ENCODE data around the gene ZFYVE26. TPM values are rescaled to one million over a fixed set of nuclear protein-coding genes. Genes with fewer than 3 reads are reported as not detected.

The ZFYVE26 gene
- 27.1 and 27.7 TPM in 2 replicates for total RNA-seq

GRCh38 chr14:67816326-67817002, at the start of gene ZFYVE26:
Gene ZFYVE26, minus strand, starts transcription at chr14:67816590. Its CDS starts 627 bp downstream, at chr14:67815963.
- intact Hi-C loops (cut with micrococcal nuclease): loop anchor here (1.0 to 5.0 kb wide), 13 partner anchors 121 to 1950 kb away; partner anchors contain the start of genes ACTN1, ARG2, ERH and GPHN

GRCh38 chr14:67863223-67863622, 46.8 kb upstream of the ZFYVE26 start:
- intact Hi-C loops (cut with micrococcal nuclease): no loop called here

- intact Hi-C loops (cut with micrococcal nuclease): no loop called here
Measured at GRCh38 chr14:67859169-67859749, 42.9 kb upstream of the ZFYVE26 start.

- intact Hi-C loops (cut with micrococcal nuclease): no loop called here
Measured at GRCh38 chr14:67857778-67858350, 41.5 kb upstream of the ZFYVE26 start.

- intact Hi-C loops (cut with micrococcal nuclease): no loop called here
Measured at GRCh38 chr14:67856827-67857226, 40.4 kb upstream of the ZFYVE26 start.

- intact Hi-C loops (cut with micrococcal nuclease): no loop called here
Measured at GRCh38 chr14:67853715-67854114, 37.3 kb upstream of the ZFYVE26 start.

GRCh38 chr14:67852926-67853604, 36.7 kb upstream of the ZFYVE26 start:
- intact Hi-C loops (cut with micrococcal nuclease): no loop called here

GRCh38 chr14:67851785-67852410, 35.5 kb upstream of the ZFYVE26 start:
- intact Hi-C loops (cut with micrococcal nuclease): no loop called here

- intact Hi-C loops (cut with micrococcal nuclease): no loop called here
Measured at GRCh38 chr14:67850066-67850830, 33.9 kb upstream of the ZFYVE26 start.

- intact Hi-C loops (cut with micrococcal nuclease): no loop called here
Measured at GRCh38 chr14:67846029-67846610, 29.7 kb upstream of the ZFYVE26 start.

- intact Hi-C loops (cut with micrococcal nuclease): loop anchor here (1.0 to 5.0 kb wide), 5 partner anchors 18 to 1007 kb away; partner anchors contain the start of gene RAD51B
Measured at GRCh38 chr14:67837011-67837624, 20.7 kb upstream of the ZFYVE26 start.

- intact Hi-C loops (cut with micrococcal nuclease): loop anchor here (5.0 kb wide), 1 partner anchor 97 kb away; no protein-coding TSS in a partner anchor
Measured at GRCh38 chr14:67835596-67835995, 19.2 kb upstream of the ZFYVE26 start.

GRCh38 chr14:67833403-67833802, 17.0 kb upstream of the ZFYVE26 start:
- intact Hi-C loops (cut with micrococcal nuclease): no loop called here

GRCh38 chr14:67831113-67831512, 14.7 kb upstream of the ZFYVE26 start:
- intact Hi-C loops (cut with micrococcal nuclease): no loop called here

- intact Hi-C loops (cut with micrococcal nuclease): no loop called here
Measured at GRCh38 chr14:67821121-67821520, 4.7 kb upstream of the ZFYVE26 start.

GRCh38 chr14:67820428-67820971, 4.1 kb upstream of the ZFYVE26 start:
- intact Hi-C loops (cut with micrococcal nuclease): no loop called here

- intact Hi-C loops (cut with micrococcal nuclease): loop anchor here (1.0 to 5.0 kb wide), 7 partner anchors 18 to 1333 kb away; partner anchors contain the start of genes ACTN1, DCAF5, EIF2S1 and GPHN
Measured at GRCh38 chr14:67819563-67820421, 3.4 kb upstream of the ZFYVE26 start, which contains the start of gene RAD51B. Gene RAD51B, plus strand, starts transcription at chr14:67819779.

GRCh38 chr14:67818476-67818875, 2.1 kb upstream of the ZFYVE26 start:
- intact Hi-C loops (cut with micrococcal nuclease): loop anchor here (2.0 to 5.0 kb wide), 4 partner anchors 869 to 1334 kb away; partner anchors contain the start of genes ACTN1, DCAF5 and GPHN

Measured in T-helper 1 cell treated with Interleukin-12 subunit alpha and Interleukin-12 subunit beta and Interleukin-4 antibody, amounts not matched to agents 30 ng/mL and 1 ng/mL, for 36 hours (primary cell).